GM20431 (cell line): ENCODE data around the gene ENOPH1.
"Not testable (repeated sequence)": the region's sequence is repeated elsewhere in the genome, so short reads cannot be mapped to it uniquely, and the experiment has no call there.

ENCODE experiments used
- in situ Hi-C: fragments of 300-500 bp; cut with MseI, MboI; formaldehyde crosslinking; loops from one replicate; pipeline ENCODE4 v1.15.0; 2020; ENCODE audit warnings: low sequenced_read_pairs; ENCODE audit not compliant: unreplicated experiment

Gene ENOPH1

GRCh38 chr4:82430193-82430963 lies at the start of gene ENOPH1, which contains the start of gene HNRNPDL:
ENOPH1 (plus strand) TSS chr4:82430590; CDS start chr4:82430830, 240 bp downstream.
HNRNPDL (minus strand) TSS chr4:82430462; CDS start chr4:82429690, 772 bp downstream.
- in situ Hi-C loops = no loop called here

GRCh38 chr4:82380831-82381230 lies 49.6 kb upstream of the ENOPH1 start:
- in situ Hi-C loops = no loop called here

GRCh38 chr4:82381235-82381634 lies 49.2 kb upstream of the ENOPH1 start:
- in situ Hi-C loops = no loop called here

DNA sequence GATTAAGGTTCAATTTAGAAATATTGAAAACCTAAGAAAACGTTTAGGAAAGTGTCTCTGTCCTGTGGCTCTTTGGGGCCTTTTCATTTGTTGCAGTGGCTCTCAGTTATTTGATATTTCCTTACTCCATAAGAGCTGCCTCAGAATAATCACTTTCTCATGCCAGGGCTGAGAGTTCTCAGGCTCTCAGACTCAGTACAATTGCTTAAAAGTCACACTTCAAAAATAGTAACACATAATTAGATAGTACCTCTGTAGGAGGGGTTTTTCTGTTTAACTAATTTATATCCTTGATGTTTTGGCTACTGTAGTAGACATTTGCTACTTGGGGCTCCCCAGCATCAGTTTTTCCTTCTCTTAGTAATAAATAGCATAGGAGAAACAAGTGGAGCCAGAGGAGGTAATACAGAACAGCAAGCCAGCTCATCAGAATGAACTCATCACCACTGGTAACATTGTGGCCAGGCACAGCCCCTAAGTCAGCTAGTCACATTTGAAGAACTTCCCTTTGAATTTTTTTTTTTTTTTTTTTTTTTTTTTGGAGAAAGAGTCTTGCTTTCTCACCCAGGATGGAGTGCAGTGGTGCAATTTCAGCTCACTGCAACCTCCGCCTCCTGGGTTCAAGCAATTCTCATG lies 48.6 kb upstream of the ENOPH1 start:
- in situ Hi-C loops = no loop called here

DNA sequence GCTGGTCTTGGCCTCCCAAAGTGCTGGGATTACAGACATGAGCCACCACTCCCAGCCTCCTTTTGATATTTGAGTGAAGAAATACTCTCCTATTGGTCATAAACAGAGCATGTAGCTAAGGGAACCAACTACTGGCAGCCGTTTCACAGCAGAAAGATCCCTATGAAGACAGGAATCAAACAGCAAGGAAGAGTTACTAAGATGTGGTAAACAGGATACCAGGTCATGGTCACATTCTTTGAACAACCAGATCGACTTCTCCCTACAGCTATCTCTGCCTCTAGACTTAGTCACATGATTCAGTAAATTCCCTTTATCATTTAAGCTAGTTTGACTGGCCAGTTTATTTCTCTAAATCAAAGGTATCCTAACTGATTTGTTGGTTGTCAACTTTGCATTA lies 47.6 kb upstream of the ENOPH1 start:
- in situ Hi-C loops = no loop called here

GRCh38 chr4:82386312-82386711 lies 44.1 kb upstream of the ENOPH1 start:
- in situ Hi-C loops = not testable (repeated sequence)

GRCh38 chr4:82388405-82388804 lies 42.0 kb upstream of the ENOPH1 start:
- in situ Hi-C loops = no loop called here

DNA sequence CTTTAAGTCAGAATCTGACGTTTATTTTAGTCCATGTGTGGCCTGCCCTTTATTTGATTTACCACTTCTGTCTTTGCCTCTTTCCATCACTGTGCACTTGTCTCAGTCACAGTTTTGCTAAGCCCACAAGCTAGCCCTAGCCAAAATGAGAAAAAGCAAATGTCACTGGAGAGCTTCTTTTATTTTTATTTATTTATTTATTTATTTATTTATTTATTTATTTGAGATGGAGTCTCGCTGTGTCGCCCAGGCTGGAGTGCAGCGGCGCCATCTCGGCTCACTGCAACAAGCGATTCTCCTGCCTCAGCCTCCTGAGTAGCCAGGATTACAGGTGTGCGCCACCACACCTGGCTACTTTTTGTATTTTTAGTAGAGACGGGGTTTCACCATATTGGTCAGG lies 40.3 kb upstream of the ENOPH1 start:
- in situ Hi-C loops = not testable (repeated sequence)

GRCh38 chr4:82394896-82395295 lies 35.5 kb upstream of the ENOPH1 start:
- in situ Hi-C loops = no loop called here

- in situ Hi-C loops = no loop called here
Observed at GRCh38 chr4:82397527-82397926, 32.9 kb upstream of the ENOPH1 start.

GRCh38 chr4:82398263-82398662 lies 32.1 kb upstream of the ENOPH1 start:
- in situ Hi-C loops = no loop called here

GRCh38 chr4:82401600-82401999 lies 28.8 kb upstream of the ENOPH1 start:
- in situ Hi-C loops = no loop called here

DNA sequence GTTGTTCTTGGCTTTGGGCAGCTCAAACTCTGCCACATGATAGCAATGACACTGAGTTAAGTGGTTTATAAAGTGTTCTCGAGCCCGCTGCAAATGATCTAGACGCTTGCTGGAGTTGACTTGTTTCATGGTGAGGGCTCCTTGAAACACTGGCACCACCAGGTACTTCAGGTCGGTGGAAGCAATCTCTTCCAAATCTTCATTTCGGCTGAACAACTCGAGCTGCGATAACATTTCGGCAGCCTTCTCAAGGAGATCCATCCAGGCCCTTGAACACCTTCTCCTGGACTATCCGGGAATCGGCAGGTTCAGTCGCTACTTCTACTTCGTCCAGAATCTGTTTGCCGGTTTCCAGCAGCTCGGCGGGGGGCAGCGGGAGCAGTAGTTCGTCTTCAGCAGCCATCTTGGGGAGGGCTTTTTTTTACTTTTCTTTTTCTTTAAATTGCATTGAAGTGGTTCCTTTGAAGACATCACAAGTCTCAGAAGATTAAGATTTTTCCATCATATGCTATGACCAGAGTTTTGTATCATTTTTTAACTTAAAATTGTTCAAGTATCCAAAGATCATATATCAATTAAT lies 28.1 kb upstream of the ENOPH1 start:
- in situ Hi-C loops = no loop called here

DNA sequence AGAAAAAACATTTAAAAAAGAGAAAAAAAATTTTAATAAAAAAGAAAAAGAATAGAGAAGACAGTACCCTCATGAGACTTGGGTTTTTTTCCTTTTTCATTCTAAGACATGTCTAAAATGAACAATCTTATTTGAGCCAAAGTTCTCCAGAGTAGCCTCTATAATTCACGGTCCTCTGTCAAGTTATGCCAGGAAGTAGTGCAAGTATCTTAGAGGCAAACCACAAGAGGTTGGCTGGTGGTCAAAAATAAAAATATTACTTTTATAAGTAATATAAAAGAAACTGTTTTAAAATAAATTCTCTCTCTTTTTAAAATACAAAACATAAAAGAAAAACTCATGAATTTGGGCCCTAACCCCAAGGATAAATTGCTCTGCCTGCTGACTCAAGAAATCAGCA lies 26.7 kb upstream of the ENOPH1 start:
- in situ Hi-C loops = no loop called here

DNA sequence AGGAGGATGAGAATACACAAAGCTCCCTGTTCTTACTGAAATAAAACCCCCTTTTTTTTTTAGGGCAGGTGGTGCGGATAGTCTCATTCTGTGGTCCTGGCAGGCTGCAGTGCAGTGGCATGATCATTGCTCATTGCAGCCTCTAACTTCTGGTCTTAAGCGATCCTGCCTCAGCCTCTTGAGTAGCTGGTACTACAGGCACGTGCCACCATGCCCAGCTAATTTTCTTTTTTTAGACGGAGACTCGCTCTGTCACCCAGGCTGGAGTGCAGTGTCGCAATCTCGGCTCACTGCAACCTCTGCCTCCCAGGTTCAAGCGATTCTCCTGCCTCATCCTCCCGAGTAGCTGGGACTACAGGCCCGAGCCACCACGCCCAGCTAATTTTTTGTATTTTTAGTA lies 15.3 kb upstream of the ENOPH1 start:
- in situ Hi-C loops = not testable (repeated sequence)

DNA sequence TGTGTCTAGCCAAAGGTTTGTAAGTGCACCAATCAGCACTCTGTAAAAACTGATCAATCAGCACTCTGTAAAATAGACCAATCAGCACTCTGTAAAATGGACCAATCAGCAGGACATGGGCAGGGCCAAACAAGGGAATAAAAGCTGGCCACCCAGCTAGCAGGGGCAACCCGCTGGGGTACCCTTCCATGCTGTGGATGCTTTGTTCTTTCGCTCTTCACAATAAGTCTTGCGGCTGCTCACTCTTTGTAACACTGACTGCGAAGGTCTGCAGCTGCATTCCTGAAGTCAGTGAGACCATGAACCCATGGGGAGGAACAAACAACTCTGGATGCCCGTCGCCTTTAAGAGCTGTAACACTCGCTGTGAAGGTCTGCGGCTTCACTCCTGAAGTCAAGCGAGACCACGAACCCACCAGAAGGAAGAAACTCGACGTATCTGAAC lies 14.4 kb upstream of the ENOPH1 start:
- in situ Hi-C loops = no loop called here

- in situ Hi-C loops = no loop called here
Observed at GRCh38 chr4:82419451-82419850, 10.9 kb upstream of the ENOPH1 start.

- in situ Hi-C loops = no loop called here
Observed at GRCh38 chr4:82421796-82422560, 8.4 kb upstream of the ENOPH1 start.

GRCh38 chr4:82422616-82423015 lies 7.8 kb upstream of the ENOPH1 start:
- in situ Hi-C loops = no loop called here

DNA sequence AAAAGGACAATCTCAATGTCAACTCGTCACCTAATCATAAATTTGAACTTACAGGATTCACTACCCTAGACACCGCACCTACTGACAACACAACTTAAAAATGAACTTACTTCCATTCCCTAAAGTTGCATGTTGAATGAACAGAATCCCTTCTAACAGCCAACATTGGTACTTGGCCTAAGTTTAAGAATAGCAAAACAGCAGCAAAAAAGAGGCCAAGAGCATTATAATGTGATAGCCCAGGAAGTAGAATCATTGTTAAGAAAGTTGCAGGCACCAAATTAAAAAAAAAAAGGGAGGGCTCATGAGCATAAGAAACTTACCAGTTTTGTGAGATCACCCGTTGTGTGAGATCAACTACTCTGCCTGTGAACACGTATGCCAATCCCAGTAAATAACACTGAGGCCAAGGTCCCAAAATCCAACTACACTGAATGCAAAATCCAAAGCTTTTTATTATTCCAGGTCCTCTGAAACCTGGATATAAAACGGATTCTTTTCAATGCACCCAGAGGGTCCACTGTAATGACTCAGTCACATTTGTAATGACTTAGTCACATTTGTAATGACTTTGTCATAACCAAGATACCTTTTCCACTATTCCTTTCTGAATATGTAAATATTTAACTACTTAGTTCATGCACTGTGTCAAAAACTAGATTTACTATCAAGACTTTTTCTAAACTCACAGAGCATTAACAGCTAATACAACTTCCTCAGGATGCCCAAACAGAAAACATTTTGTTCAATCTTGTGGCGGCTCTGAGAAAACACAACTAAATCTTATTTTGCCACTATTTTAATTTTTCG lies 6.9 kb upstream of the ENOPH1 start:
- in situ Hi-C loops = no loop called here
